Activated CD8-positive, alpha-beta memory T cell treated with anti-CD3 and anti-CD28 coated beads for 1 hour (primary cell): ENCODE measurements around the gene CEP70.
"Not testable (repeated sequence)": the region's sequence is repeated elsewhere in the genome, so short reads cannot be mapped to it uniquely, and the experiment has no call there.

ENCODE experiments used
- DNase-seq, 2 donors: peaks; one replicate each; pipeline ENCODE4 v3.0.0-alpha.2; 2020; ENCODE audit warnings: low read depth in 1 of 2; ENCODE audit errors: extremely low read depth in 1 of 2

Gene CEP70

GRCh38 chr3:138594150-138594934, at the start of gene CEP70:
CEP70 (minus strand) TSS chr3:138594260; CDS start chr3:138572927, 21,333 bp downstream.
- peak; percentile 75 to 81 for DNase-seq

GRCh38 chr3:138642927-138643253, 48.8 kb upstream of the CEP70 start:
- no peak for DNase-seq

DNA sequence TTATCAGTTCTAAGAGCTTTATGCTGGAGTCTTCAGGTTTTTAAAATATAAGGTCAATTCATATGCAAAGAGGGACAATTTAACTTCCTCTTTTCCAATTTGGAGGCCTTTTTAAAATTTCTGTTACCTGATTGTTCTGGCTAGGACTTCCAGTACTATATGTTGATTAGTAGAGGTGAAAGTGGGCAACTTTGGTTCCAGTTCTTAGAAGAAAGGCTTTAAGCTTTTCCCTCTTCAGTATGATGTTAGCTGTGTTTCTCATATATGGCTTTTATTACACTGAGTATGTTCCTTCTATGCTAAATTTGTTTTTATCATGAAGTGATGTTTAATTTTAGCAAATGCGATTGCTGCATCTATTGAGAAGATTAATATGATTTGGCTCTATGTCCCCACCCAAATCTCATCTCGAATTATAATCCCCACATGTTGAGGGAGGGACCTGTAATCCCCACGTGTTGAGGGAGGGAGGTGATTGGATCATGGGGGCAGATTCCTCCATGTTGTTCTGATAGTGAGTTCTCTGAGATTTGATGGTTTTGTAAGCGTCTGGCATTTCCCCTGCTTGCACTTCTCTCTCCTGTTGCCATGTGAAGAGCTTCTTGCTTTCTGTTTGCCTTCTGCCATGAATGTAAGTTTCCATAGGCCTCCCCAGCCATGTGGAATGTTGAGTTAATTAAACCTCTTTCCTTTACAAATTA, 48.3 kb upstream of the CEP70 start:
- no peak for DNase-seq

GRCh38 chr3:138640537-138640936, 46.5 kb upstream of the CEP70 start:
- no peak for DNase-seq

DNA sequence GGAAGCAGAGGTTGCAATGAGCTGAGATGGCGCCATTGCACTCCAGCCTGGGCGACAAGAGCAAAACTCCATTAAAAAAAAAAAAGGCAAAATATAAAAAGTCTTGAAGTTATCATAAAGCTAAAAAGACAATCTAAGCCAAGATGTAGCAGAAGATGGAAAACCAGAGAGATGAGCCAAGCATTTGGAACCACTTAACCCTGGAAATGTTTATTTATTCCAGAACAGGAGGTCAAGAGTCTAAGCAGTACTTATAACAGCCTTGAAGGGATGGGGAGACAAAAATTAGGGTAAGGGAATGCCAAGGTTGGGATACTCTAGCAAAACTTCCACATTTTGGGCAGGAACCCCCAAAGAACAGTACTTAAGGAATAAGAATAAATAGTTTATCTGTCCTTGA, 44.6 kb upstream of the CEP70 start:
- no peak for DNase-seq

DNA sequence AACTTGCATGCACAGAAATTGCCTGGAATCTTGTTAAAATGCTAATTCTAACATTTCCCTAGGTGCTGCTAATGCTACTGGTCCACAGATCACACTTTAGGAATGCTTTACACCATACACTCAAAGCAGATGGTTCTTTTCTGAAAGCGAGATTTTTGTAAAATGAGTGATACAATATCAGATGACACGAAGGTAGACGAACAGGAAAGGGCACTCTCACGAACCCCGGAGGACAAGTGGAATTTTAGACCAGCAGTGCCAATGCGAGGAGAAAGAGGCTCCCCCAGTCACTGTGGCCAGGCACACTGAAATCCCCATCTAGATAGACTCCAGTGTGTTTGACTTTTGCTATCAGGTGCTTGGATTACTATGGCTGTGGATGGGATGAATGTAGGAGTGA, 35.5 kb upstream of the CEP70 start:
- no peak for DNase-seq

- DNase-seq, result no peak
These were observed 31.8 kb upstream of the CEP70 start for GRCh38 chr3:138625707-138626365.

DNA sequence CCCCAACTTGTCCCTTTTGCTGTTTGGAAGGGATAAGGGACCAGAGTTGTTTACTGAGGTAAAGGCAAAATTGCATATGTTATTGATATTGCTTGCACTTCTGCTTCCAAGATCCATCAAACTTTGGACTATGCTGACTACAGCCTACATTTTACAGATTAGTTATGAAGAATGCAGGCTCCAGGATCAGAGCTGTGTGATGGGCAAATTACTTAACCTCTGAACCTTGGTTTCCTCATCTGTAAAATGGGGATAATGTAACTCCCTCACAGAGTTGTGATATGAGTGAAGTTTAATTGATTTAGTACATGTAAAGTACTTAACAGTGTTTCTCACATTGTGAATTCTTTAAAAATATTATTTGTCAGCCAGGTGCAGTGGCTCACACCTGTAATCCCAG, 30.5 kb upstream of the CEP70 start:
- DNase-seq, result no peak

GRCh38 chr3:138620431-138620830, 26.4 kb upstream of the CEP70 start:
- no peak for DNase-seq

GRCh38 chr3:138615462-138615861, 21.4 kb upstream of the CEP70 start:
- DNase-seq, result no peak

GRCh38 chr3:138609898-138610266, 15.8 kb upstream of the CEP70 start:
- DNase-seq, result no peak

DNA sequence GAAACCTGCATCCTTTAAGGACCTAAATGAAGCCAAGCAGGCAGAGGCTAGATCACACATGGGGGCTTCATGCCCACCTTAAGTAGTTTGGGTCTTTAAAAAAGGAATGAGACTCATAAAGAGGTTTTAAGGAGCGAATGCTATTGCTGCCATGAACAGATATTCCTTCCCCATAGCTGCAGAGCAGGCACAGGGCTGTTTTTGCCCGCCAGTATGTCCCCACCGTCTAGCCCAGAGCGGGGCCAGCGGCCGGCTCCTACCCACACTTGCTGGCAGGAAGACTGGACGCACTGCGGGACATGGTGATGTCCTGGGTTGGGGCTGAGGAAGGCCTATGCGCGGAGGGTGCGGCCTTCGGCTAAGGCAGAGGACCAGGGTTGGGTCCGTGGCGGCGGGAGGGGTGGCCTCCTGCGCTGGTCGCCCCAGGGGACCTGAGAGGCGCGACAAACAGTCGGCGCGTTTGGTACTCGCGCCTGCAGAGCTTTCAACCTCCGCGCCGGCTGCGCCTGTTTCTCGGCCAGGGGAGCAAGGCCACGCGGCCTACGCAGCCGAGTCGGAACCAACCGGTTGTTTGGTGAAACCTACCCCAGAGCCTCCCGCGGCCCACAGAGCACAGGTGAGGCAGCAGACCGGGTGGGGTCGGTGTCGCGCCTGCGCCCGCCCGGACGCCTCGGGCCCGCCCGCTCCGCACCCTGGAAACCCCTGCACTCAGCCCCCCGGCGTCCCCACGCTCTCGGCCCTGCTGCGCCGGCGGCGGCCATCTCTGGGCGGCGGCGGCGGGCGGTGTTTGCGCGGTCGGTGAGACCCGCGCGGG, 14.5 kb upstream of the CEP70 start, which contains the start of gene FAIM:
TSS of gene FAIM (plus strand) at position 450 of the 814 bp plus-strand sequence. CDS start 10,956 bp downstream, outside the sequence.
- peak; percentile 28 to 43 for DNase-seq

- DNase-seq, result not testable (repeated sequence)
These were observed 10.1 kb upstream of the CEP70 start for GRCh38 chr3:138604106-138604595.

- not testable (repeated sequence) for DNase-seq
These were observed 7.6 kb upstream of the CEP70 start for GRCh38 chr3:138601661-138602060.

- DNase-seq, result no peak
These were observed 6.2 kb upstream of the CEP70 start for GRCh38 chr3:138600100-138600745.

- DNase-seq, result no peak
These were observed 4.5 kb upstream of the CEP70 start for GRCh38 chr3:138598534-138598933.

DNA sequence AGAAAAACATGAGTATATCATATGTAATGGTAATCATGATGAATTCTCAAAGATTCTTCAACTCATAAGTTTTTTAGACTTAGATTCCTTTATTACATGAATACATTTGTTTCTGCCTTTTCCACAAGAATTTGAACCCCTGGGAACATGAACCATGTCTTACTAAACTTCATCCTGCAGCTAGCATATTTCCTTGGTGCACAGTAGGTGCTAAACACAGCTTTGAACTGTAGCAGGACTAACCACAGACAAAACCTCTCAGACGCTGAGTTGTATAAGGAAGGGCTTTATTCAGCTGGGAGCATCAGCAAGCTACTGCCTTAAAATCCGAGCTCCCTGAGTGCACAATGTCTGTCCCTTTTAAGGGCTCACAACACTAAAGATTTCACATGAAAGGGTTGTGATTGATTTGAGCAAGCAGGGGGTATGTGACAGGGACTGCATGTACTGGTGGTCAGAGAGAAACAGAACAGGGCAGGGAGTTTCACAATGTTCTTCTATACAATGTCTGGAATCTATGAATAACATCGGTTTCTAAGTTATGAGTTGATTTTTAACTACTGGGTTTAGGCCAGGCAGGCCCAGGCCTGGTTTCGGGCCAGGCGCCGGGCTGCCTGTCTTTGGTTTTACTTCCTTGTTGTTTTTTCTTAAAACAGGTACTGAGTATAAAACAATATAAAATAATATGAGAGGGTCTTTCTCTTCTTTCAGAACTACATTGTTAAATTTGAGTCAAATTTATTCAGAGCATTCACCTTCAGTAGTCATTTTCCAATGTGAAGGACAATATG, 3.3 kb upstream of the CEP70 start:
- not testable (repeated sequence) for DNase-seq

DNA sequence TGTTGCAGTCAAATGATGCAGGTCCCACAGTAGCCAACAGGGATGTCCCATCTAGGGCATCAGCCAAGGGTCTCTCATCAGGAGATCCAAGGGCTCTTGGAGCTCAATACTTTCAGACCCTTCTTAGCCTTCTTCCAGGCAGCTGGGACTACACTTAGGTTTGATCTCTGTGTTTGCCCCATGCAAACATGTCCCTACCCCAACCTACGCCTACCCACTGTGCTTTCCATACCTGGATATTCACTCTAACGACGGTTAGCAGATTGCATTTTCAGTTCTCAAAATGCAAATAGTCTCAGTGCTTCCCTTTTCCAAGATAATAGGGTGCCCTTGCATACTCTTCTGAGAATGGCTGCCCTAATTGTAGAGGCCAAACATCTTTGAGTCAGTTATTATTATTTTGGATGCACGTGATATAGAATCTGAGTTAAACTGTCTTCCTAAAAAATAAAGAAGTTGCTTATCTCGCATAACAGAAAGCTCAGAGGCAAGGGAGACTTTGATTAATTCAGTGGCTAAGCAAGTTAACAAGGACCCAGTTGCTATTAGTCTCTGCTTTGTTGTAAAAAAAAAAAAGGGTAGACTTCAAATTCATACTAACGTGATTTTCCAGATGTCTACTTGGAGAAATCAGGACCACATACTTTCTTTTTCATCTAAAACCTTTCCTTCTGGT, 1.0 kb upstream of the CEP70 start:
- DNase-seq, result no peak
